ENCODE measurements around the gene HUWE1.

The HUWE1 gene

GRCh38 chrX:53685711-53686110, 808 bp downstream of the HUWE1 start:
- DNase-seq, result no peak

GRCh38 chrX:53684415-53685192, 1.9 kb downstream of the HUWE1 start:
- DNase-seq, result peak; percentile 3

- peak; percentile 95 for DNase-seq
Measured at GRCh38 chrX:53683556-53684414, 2.7 kb downstream of the HUWE1 start.

- peak; percentile 4 for DNase-seq
Measured at GRCh38 chrX:53682885-53683555, 3.5 kb downstream of the HUWE1 start.

- DNase-seq, result no peak
Measured at GRCh38 chrX:53681661-53682060, 4.9 kb downstream of the HUWE1 start.

GRCh38 chrX:53678667-53679066, 7.9 kb downstream of the HUWE1 start:
- DNase-seq, result no peak

- DNase-seq, result no peak
Measured at GRCh38 chrX:53677286-53677685, 9.2 kb downstream of the HUWE1 start.

- no peak for DNase-seq
Measured at GRCh38 chrX:53674581-53674980, 11.9 kb downstream of the HUWE1 start.

GRCh38 chrX:53669258-53669657, 17.3 kb downstream of the HUWE1 start:
- DNase-seq, result no peak

GRCh38 chrX:53666171-53666570, 20.3 kb downstream of the HUWE1 start:
- no peak for DNase-seq

GRCh38 chrX:53660004-53660403, 26.5 kb downstream of the HUWE1 start:
- no peak for DNase-seq

- no peak for DNase-seq
Measured at GRCh38 chrX:53659039-53659438, 27.5 kb downstream of the HUWE1 start.

GRCh38 chrX:53656845-53657244, 29.7 kb downstream of the HUWE1 start:
- DNase-seq, result no peak

GRCh38 chrX:53654376-53654775, 32.1 kb downstream of the HUWE1 start:
- DNase-seq, result no peak

- DNase-seq, result no peak
Measured at GRCh38 chrX:53644751-53645150, 41.8 kb downstream of the HUWE1 start.

GRCh38 chrX:53642337-53642736, 44.2 kb downstream of the HUWE1 start:
- no peak for DNase-seq

- no peak for DNase-seq
Measured at GRCh38 chrX:53639257-53639656, 47.3 kb downstream of the HUWE1 start.

- no peak for DNase-seq
Measured at GRCh38 chrX:53637479-53637878, 49.0 kb downstream of the HUWE1 start.

GRCh38 chrX:53631156-53631555, 55.4 kb downstream of the HUWE1 start:
- no peak for DNase-seq

- no peak for DNase-seq
Measured at GRCh38 chrX:53630261-53630660, 56.3 kb downstream of the HUWE1 start.

- no peak for DNase-seq
Measured at GRCh38 chrX:53622431-53622830, 64.1 kb downstream of the HUWE1 start.

GRCh38 chrX:53621418-53621986, 65.0 kb downstream of the HUWE1 start:
- DNase-seq, result no peak

GRCh38 chrX:53616946-53617345, 69.6 kb downstream of the HUWE1 start:
- no peak for DNase-seq
